GM10248 (cell line): ENCODE measurements around the gene PRIMPOL.

Experiments
- CTCF ChIA-PET: fragments of 300-600 bp; sonication (Branson Sonifier 250); formaldehyde crosslinking; extraction: SDS; loops from one replicate; lab custom pipeline; 2021; ENCODE audit warnings: antibody characterized with exemption; lab: Yijun Ruan, JAX
- POLR2A ChIA-PET: fragments of 350-650 bp; sonication (Branson Sonifier 250); formaldehyde crosslinking; extraction: SDS; loops from one replicate; lab custom pipeline; 2020; ENCODE audit warnings: antibody characterized with exemption; lab: Yijun Ruan, JAX
- DNase-seq: peaks from one replicate; pipeline ENCODE4 v3.0.0; 2012; ENCODE audit errors: extremely low spot score
- CTCF ChIP-seq: IDR thresholded peaks from 2 replicates; pipeline ENCODE4 v1.5.1; 2012; ENCODE audit warnings: mild to moderate bottlenecking, low read depth; ENCODE audit errors: extremely low read depth, missing control alignments, control extremely low read depth

Gene PRIMPOL

GRCh38 chr4:184719407-184719806 lies 69.9 kb downstream of the PRIMPOL start:
- no peak for DNase-seq
- no peak for TF ChIP-seq CTCF
- ChIA-PET POLR2A (no interaction called here), CTCF (interaction anchor here (1.0 to 1.6 kb wide), 4 partner anchors 9 to 14 kb away, joined by 3 to 5 read pairs (median 3); no protein-coding TSS in a partner anchor)

- DNase-seq, result no peak
- CTCF ChIA-PET, result no interaction called here
- POLR2A ChIA-PET, result no interaction called here
- no peak for TF ChIP-seq CTCF
Measured at GRCh38 chr4:184721254-184721653, 71.7 kb downstream of the PRIMPOL start.

GRCh38 chr4:184722798-184723197 lies 73.3 kb downstream of the PRIMPOL start:
- no peak for TF ChIP-seq CTCF
- CTCF ChIA-PET, result interaction anchor here (1.0 to 3.5 kb wide), 7 partner anchors 9 to 63 kb away, joined by 3 to 11 read pairs (median 5); partner anchors contain the start of gene CENPU
- DNase-seq, result no peak
- POLR2A ChIA-PET, result no interaction called here

GRCh38 chr4:184727430-184727829 lies 77.9 kb downstream of the PRIMPOL start:
- no peak for DNase-seq
- no peak for TF ChIP-seq CTCF
- CTCF ChIA-PET, result interaction anchor here (1.8 kb wide), 1 partner anchor 8 kb away, joined by 5 read pairs; no protein-coding TSS in a partner anchor
- POLR2A ChIA-PET, result no interaction called here

GRCh38 chr4:184728858-184729257 lies 79.3 kb downstream of the PRIMPOL start:
- no peak for DNase-seq
- CTCF ChIA-PET, result interaction anchor here (1.5 to 1.8 kb wide), 2 partner anchors 10 to 16 kb away, joined by 3 to 5 read pairs; no protein-coding TSS in a partner anchor
- POLR2A ChIA-PET, result no interaction called here
- TF ChIP-seq CTCF, result no peak

GRCh38 chr4:184729946-184730345 lies 80.4 kb downstream of the PRIMPOL start:
- CTCF ChIA-PET, result interaction anchor here (1.4 to 1.5 kb wide), 2 partner anchors 17 to 81 kb away, joined by 3 read pairs; partner anchors contain the start of genes CASP3 and PRIMPOL
- POLR2A ChIA-PET, result interaction anchor here (0.6 kb wide), 1 partner anchor 425 kb away, joined by 3 read pairs; no protein-coding TSS in a partner anchor
- DNase-seq, result no peak
- TF ChIP-seq CTCF, result no peak
